Ishikawa (cell line): ENCODE data around the gene LTBR.

Source experiments
- CEBPB ChIP-seq: IDR thresholded peaks from 2 replicates; pipeline ENCODE4 v1.6.1; 2012
- CREB1 ChIP-seq: IDR thresholded peaks from 2 replicates; pipeline ENCODE4 v1.6.1; 2012; ENCODE audit warnings: low read depth
- EGR1 ChIP-seq: IDR thresholded peaks from 2 replicates; pipeline ENCODE4 v1.6.1; 2012
- EP300 ChIP-seq: IDR thresholded peaks from 2 replicates; pipeline ENCODE4 v1.6.1; 2012; ENCODE audit warnings: borderline replicate concordance
- FOXM1 ChIP-seq: IDR thresholded peaks from 2 replicates; pipeline ENCODE4 v1.6.1; 2012; ENCODE audit warnings: low read depth, borderline replicate concordance
- NFIC ChIP-seq: IDR thresholded peaks from 2 replicates; pipeline ENCODE4 v1.6.1; 2012
- RAD21 ChIP-seq: IDR thresholded peaks from 2 replicates; pipeline ENCODE4 v1.6.1; 2012; ENCODE audit warnings: low read depth
- TAF1 ChIP-seq: IDR thresholded peaks from 2 replicates; pipeline ENCODE4 v1.6.1; 2012; ENCODE audit warnings: low read depth, mild to moderate bottlenecking
- TCF12 ChIP-seq: IDR thresholded peaks from 2 replicates; pipeline ENCODE4 v1.6.1; 2012; ENCODE audit warnings: low read depth
- TEAD4 ChIP-seq: IDR thresholded peaks from 2 replicates; pipeline ENCODE4 v1.6.1; 2012
- YY1 ChIP-seq: IDR thresholded peaks from 2 replicates; pipeline ENCODE4 v1.6.1; 2012; ENCODE audit warnings: low read depth
- ZBTB7A ChIP-seq: IDR thresholded peaks from 2 replicates; pipeline ENCODE4 v1.6.1; 2012; ENCODE audit warnings: low read depth
- TF ChIP-seq, protein P1 (sequence below): IDR thresholded peaks from 2 replicates; pipeline ENCODE4 v1.6.1; 2012; ENCODE audit warnings: low read depth, mild to moderate bottlenecking
- TF ChIP-seq, protein P2 (sequence below): IDR thresholded peaks from 2 replicates; pipeline ENCODE4 v1.6.1; 2012
- TF ChIP-seq, protein P3 (sequence below): IDR thresholded peaks from 2 replicates; pipeline ENCODE4 v1.6.1; 2012

LTBR gene

DNA sequence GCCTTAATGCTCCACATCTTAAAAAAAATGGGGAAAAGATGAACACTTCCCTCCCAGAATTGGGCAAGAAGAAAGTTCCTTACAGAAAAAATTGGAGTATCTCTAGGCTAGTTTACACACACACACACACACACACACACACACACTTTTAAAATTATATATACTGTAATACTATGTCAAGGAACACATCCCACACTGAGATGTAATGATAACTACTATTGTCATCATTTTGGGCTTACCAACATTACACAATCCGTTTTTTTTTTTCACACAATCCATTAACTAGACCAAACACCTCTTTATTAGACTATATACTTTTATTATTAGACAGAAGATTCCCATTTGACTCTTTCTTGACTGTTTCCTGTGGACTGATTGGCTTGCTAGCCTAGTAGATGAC lies 2.5 kb downstream of the LTBR start:
- TF ChIP-seq CEBPB (no peak), EP300 (no peak), YY1 (no peak), CREB1 (no peak), TAF1 (no peak), ZBTB7A (no peak), NFIC (no peak), EGR1 (no peak), TCF12 (no peak), TEAD4 (no peak), FOXM1 (no peak), RAD21 (no peak)
- TF ChIP-seq, protein P1, sequence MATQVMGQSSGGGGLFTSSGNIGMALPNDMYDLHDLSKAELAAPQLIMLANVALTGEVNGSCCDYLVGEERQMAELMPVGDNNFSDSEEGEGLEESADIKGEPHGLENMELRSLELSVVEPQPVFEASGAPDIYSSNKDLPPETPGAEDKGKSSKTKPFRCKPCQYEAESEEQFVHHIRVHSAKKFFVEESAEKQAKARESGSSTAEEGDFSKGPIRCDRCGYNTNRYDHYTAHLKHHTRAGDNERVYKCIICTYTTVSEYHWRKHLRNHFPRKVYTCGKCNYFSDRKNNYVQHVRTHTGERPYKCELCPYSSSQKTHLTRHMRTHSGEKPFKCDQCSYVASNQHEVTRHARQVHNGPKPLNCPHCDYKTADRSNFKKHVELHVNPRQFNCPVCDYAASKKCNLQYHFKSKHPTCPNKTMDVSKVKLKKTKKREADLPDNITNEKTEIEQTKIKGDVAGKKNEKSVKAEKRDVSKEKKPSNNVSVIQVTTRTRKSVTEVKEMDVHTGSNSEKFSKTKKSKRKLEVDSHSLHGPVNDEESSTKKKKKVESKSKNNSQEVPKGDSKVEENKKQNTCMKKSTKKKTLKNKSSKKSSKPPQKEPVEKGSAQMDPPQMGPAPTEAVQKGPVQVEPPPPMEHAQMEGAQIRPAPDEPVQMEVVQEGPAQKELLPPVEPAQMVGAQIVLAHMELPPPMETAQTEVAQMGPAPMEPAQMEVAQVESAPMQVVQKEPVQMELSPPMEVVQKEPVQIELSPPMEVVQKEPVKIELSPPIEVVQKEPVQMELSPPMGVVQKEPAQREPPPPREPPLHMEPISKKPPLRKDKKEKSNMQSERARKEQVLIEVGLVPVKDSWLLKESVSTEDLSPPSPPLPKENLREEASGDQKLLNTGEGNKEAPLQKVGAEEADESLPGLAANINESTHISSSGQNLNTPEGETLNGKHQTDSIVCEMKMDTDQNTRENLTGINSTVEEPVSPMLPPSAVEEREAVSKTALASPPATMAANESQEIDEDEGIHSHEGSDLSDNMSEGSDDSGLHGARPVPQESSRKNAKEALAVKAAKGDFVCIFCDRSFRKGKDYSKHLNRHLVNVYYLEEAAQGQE: no peak
- TF ChIP-seq, protein P2, sequence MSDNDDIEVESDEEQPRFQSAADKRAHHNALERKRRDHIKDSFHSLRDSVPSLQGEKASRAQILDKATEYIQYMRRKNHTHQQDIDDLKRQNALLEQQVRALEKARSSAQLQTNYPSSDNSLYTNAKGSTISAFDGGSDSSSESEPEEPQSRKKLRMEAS: no peak
- TF ChIP-seq, protein P3, sequence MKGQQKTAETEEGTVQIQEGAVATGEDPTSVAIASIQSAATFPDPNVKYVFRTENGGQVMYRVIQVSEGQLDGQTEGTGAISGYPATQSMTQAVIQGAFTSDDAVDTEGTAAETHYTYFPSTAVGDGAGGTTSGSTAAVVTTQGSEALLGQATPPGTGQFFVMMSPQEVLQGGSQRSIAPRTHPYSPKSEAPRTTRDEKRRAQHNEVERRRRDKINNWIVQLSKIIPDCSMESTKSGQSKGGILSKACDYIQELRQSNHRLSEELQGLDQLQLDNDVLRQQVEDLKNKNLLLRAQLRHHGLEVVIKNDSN: no peak

DNA sequence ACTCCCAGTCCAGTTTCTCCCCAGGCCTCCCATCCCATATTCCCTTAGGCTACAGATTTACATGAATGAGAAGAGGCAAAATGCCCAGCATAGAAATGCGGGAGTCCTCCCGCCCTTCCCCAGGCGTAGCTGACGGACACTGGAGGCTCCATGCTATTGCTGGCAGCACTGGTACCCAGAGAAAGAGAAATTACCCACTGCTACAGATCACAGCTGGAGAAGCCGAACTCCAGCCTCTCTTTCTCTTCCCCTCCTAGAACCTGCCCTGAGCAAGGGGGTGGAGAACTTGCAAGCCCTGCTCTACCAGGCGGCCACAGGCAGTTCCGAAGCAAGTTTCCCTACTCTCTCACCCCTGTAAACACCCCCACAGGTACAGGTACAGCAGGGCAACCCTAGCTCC lies 3.6 kb downstream of the LTBR start:
- TF ChIP-seq, protein P2: no peak
- no peak for TF ChIP-seq CREB1
- no peak for TF ChIP-seq CEBPB
- TF ChIP-seq FOXM1: no peak
- TF ChIP-seq, protein P3: no peak
- TF ChIP-seq EP300: no peak
- no peak for TF ChIP-seq TEAD4
- no peak for TF ChIP-seq YY1
- TF ChIP-seq TCF12: no peak
- no peak for TF ChIP-seq RAD21
- TF ChIP-seq, protein P1: no peak
- no peak for TF ChIP-seq ZBTB7A

DNA sequence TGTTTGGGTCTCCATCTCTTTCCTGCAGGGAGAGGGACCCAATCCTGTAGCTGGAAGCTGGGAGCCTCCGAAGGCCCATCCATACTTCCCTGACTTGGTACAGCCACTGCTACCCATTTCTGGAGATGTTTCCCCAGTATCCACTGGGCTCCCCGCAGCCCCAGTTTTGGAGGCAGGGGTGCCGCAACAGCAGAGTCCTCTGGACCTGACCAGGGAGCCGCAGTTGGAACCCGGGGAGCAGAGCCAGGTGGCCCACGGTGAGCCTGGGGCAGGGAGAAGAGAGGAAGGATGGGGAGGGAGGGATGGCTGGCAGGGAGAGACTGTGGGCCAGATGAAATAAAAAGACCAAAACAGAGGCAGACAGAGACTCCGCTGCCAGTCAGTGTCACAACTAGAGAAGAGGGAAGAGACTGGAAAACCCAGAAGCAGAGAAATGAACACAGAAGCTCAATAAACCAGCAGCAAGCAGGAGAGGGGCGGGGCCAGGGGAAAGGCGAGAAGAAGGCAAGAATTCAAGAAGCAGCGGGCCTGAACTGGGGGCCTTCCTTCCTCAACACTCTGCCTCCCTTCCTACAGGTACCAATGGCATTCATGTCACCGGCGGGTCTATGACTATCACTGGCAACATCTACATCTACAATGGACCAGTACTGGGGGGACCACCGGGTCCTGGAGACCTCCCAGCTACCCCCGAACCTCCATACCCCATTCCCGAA lies 6.3 kb downstream of the LTBR start:
- TF ChIP-seq YY1: no peak
- TF ChIP-seq EP300: no peak
- no peak for TF ChIP-seq TCF12
- TF ChIP-seq TAF1: no peak
- no peak for TF ChIP-seq TEAD4
- no peak for TF ChIP-seq CEBPB
- TF ChIP-seq NFIC: no peak
- no peak for TF ChIP-seq EGR1
- TF ChIP-seq, protein P2: no peak
- no peak for TF ChIP-seq CREB1
- no peak for TF ChIP-seq FOXM1
- no peak for TF ChIP-seq RAD21
- TF ChIP-seq ZBTB7A: no peak
- TF ChIP-seq, protein P3: no peak
- TF ChIP-seq, protein P1: no peak

DNA sequence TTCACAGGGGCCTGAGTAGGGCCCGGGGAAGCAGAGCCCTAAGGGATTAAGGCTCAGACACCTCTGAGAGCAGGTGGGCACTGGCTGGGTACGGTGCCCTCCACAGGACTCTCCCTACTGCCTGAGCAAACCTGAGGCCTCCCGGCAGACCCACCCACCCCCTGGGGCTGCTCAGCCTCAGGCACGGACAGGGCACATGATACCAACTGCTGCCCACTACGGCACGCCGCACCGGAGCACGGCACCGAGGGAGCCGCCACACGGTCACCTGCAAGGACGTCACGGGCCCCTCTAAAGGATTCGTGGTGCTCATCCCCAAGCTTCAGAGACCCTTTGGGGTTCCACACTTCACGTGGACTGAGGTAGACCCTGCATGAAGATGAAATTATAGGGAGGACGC lies 7.1 kb downstream of the LTBR start:
- TF ChIP-seq CREB1: no peak
- TF ChIP-seq TEAD4: no peak
- no peak for TF ChIP-seq ZBTB7A
- no peak for TF ChIP-seq FOXM1
- TF ChIP-seq, protein P3: no peak
- TF ChIP-seq EGR1: no peak
- TF ChIP-seq YY1: no peak
- no peak for TF ChIP-seq CEBPB
- no peak for TF ChIP-seq EP300
- TF ChIP-seq, protein P2: no peak
